Astrocyte (in vitro differentiated cells and primary cell): Measurements from ENCODE around the gene PLCB4.

Source experiments
- EZH2 ChIP-seq: IDR thresholded peaks from 2 replicates; pipeline ENCODE4 v1.6.1; 2012; ENCODE audit warnings: mild to moderate bottlenecking, low read length, inconsistent platforms; ENCODE audit not compliant: insufficient read depth
- TF ChIP-seq, protein P1 (sequence below): IDR thresholded peaks from 2 replicates; pipeline ENCODE4 v1.5.1; 2011; ENCODE audit warnings: low read depth, mild to moderate bottlenecking, inconsistent platforms, low read length, moderate library complexity; ENCODE audit not compliant: insufficient read depth

DNA sequence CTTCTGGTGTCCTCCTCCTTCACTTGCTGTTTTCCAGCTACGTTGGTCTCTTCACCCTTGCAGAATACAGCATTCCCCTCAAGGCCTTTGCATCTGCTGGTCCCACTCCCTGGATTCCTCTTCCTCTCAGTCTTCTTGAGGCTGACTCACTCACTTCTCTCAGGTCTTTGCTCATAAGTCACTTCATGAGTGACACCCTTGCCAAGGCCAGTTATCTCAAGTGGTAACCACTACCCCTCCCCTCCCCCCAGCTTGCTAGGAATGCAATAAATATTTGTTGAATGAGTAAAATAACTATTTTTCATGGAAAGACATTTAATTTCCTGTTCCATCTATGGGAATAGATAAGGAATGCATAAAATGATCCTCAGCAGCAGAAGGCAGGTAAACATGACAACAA, 131.7 kb downstream of the PLCB4 start:
- TF ChIP-seq, protein P1, sequence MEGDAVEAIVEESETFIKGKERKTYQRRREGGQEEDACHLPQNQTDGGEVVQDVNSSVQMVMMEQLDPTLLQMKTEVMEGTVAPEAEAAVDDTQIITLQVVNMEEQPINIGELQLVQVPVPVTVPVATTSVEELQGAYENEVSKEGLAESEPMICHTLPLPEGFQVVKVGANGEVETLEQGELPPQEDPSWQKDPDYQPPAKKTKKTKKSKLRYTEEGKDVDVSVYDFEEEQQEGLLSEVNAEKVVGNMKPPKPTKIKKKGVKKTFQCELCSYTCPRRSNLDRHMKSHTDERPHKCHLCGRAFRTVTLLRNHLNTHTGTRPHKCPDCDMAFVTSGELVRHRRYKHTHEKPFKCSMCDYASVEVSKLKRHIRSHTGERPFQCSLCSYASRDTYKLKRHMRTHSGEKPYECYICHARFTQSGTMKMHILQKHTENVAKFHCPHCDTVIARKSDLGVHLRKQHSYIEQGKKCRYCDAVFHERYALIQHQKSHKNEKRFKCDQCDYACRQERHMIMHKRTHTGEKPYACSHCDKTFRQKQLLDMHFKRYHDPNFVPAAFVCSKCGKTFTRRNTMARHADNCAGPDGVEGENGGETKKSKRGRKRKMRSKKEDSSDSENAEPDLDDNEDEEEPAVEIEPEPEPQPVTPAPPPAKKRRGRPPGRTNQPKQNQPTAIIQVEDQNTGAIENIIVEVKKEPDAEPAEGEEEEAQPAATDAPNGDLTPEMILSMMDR = no peak
- TF ChIP-seq EZH2 = no peak
